ENCODE measurements around the gene LRRC4. TPM values are rescaled to one million over a fixed set of nuclear protein-coding genes. Genes with fewer than 3 reads are reported as not detected.

LRRC4 gene
- total RNA-seq, 1 experiment from 2014 or later, result 0.26 TPM

- TF ChIP-seq EZH2 (IDR thresholded peaks at IDR 0.05; ENCODE audit: low read length, unreplicated experiment) (no peak), EZH2phosphoT487 (IDR thresholded peaks at IDR 0.05; ENCODE audit: borderline replicate concordance, low read length) (no peak), CTCF (conservative IDR thresholded peaks at IDR 0.05; ENCODE audit: low read depth, low read length) (no peak)
- no peaks in the 10 kb centered on the region for H4K20me1 ChIP-seq (ENCODE audit: low read length)
- H3K4me2 ChIP-seq (ENCODE audit: low read length), result no peak overlapping the region
- H2AFZ ChIP-seq (ENCODE audit: low read length), result no peak overlapping the region
- CTCF ChIA-PET, result no interaction called here
- no peak for ATAC-seq
- no peaks in the 10 kb centered on the region for H3K9me2 ChIP-seq (replicated peaks; ENCODE audit: low read length)
- no peak overlapping the region for H3K27ac ChIP-seq (ENCODE audit: low read length)
- no peak for DNase-seq
- no peaks in the 10 kb centered on the region for H3K79me2 ChIP-seq (ENCODE audit: low read length)
- H3K27me3 ChIP-seq (ENCODE audit: low read length), result no peaks in the 10 kb centered on the region
- no peak overlapping the region for H3K4me3 ChIP-seq (ENCODE audit: low read length)
- no TSS peak for BruUV-seq (replicated peaks)
- no peaks in the 10 kb centered on the region for H3F3A ChIP-seq (ENCODE audit: low read length, unreplicated experiment)
- no peaks in the 10 kb centered on the region for H3K9me3 ChIP-seq (ENCODE audit: low read length)
- intact Hi-C loops (cut with micrococcal nuclease), result no loop called here
- H3K4me1 ChIP-seq (ENCODE audit: insufficient read depth, low read length), result no peaks in the 10 kb centered on the region
- POLR2A ChIA-PET (ENCODE audit: unreplicated experiment), result no interaction called here
- no peak overlapping the region for H3K9ac ChIP-seq (ENCODE audit: low read length)
- no peaks in the 10 kb centered on the region for H3K36me3 ChIP-seq (ENCODE audit: low read depth, low read length)
Measured at GRCh38 chr7:128063088-128063487, 31.9 kb upstream of the LRRC4 start.

GRCh38 chr7:128060018-128060417, 28.8 kb upstream of the LRRC4 start:
- no TSS peak for BruUV-seq (replicated peaks)

More at GRCh38 chr7:128060018-128060417, 28.8 kb upstream of the LRRC4 start:
- Histone ChIP-seq H3K27me3 (ENCODE audit: low read length) (no peaks in the 10 kb centered on the region), H3K9me2 (replicated peaks; ENCODE audit: low read length) (no peaks in the 10 kb centered on the region), H3K27ac (ENCODE audit: low read length) (no peak overlapping the region), H3K9ac (ENCODE audit: low read length) (no peak overlapping the region), H4K20me1 (ENCODE audit: low read length) (no peaks in the 10 kb centered on the region), H3K9me3 (ENCODE audit: low read length) (no peaks in the 10 kb centered on the region), H3K4me3 (ENCODE audit: low read length) (no peak overlapping the region), H3F3A (ENCODE audit: low read length, unreplicated experiment) (no peaks in the 10 kb centered on the region), H2AFZ (ENCODE audit: low read length) (no peak overlapping the region), H3K79me2 (ENCODE audit: low read length) (no peaks in the 10 kb centered on the region), H3K4me2 (ENCODE audit: low read length) (no peak overlapping the region), H3K4me1 (ENCODE audit: insufficient read depth, low read length) (no peaks in the 10 kb centered on the region), H3K36me3 (ENCODE audit: low read depth, low read length) (no peaks in the 10 kb centered on the region; the same call in 1 of the 2 replicates)
- intact Hi-C loops (cut with micrococcal nuclease), result no loop called here
- DNase-seq (no peak), ATAC-seq (no peak)
- ChIA-PET POLR2A (ENCODE audit: unreplicated experiment) (no interaction called here), CTCF (no interaction called here)
- no peak for TF ChIP-seq CTCF (conservative IDR thresholded peaks at IDR 0.05; ENCODE audit: low read depth, low read length)
- TF ChIP-seq EZH2 (IDR thresholded peaks at IDR 0.05; ENCODE audit: low read length, unreplicated experiment), result no peak
- no peak for TF ChIP-seq EZH2phosphoT487 (IDR thresholded peaks at IDR 0.05; ENCODE audit: borderline replicate concordance, low read length)
